Spleen (tissue), 7 donors: Measurements from ENCODE around the gene LSM14B.

Experiments
- POLR2AphosphoS5 ChIP-seq, 3 donors: sonication (generic); formaldehyde crosslinking; IDR thresholded peaks; one replicate each; pipeline ENCODE4 v1.5.1; 2017; ENCODE audit warnings: antibody characterized with exemption in 3 of 3
- TF ChIP-seq, protein P1 (sequence below), 11 experiments: fragments of 200-600 bp in 7 of 11; fragments of 450-650 bp in 4 of 11; sonication (generic) in 4 of 11; IDR thresholded peaks in 8 of 11; conservative IDR thresholded peaks in 3 of 11; 1 replicate in 7 of 11; 2 replicates in 4 of 11; pipeline versions ENCODE4 v1.4.0 to v1.8.0; 2016 to 2021; ENCODE audit warnings: antibody characterized with exemption in 11 of 11, inconsistent platforms in 4 of 11, mild to moderate bottlenecking in 1 of 11
- donor health status: DM: no; HTN: no; CAD: no; lungs with moderate emphysema.
- donor health status: DM: no; HTN: no; CAD: no.
- donor health status: DM: no; HTN: no; CAD: no.

GRCh38 chr20:62150310-62150575, 28.0 kb downstream of the LSM14B start:
- TF ChIP-seq, protein P1, sequence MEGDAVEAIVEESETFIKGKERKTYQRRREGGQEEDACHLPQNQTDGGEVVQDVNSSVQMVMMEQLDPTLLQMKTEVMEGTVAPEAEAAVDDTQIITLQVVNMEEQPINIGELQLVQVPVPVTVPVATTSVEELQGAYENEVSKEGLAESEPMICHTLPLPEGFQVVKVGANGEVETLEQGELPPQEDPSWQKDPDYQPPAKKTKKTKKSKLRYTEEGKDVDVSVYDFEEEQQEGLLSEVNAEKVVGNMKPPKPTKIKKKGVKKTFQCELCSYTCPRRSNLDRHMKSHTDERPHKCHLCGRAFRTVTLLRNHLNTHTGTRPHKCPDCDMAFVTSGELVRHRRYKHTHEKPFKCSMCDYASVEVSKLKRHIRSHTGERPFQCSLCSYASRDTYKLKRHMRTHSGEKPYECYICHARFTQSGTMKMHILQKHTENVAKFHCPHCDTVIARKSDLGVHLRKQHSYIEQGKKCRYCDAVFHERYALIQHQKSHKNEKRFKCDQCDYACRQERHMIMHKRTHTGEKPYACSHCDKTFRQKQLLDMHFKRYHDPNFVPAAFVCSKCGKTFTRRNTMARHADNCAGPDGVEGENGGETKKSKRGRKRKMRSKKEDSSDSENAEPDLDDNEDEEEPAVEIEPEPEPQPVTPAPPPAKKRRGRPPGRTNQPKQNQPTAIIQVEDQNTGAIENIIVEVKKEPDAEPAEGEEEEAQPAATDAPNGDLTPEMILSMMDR (IDR thresholded peaks at IDR 0.05 in 8 of 11, conservative IDR thresholded peaks at IDR 0.05 in 3 of 11), result no peak
- TF ChIP-seq POLR2AphosphoS5 (IDR thresholded peaks at IDR 0.05), result no peak
